EL (cell line): Measurements from ENCODE around the gene WDR27.
A peak's percentile ranks its signal among the peaks of the same experiment; 100 is the strongest.
"Not testable (repeated sequence)": the region's sequence is repeated elsewhere in the genome, so short reads cannot be mapped to it uniquely, and the experiment has no call there.

Experiments used
- DNase-seq: peaks from one replicate; pipeline ENCODE4 v3.0.0-alpha.2; 2016

The WDR27 gene

GRCh38 chr6:169638915-169639314 is 62.9 kb downstream of the WDR27 start:
- DNase-seq = no peak

- no peak for DNase-seq
These were observed 63.4 kb downstream of the WDR27 start for GRCh38 chr6:169638388-169638787.

GRCh38 chr6:169635345-169635744 is 66.5 kb downstream of the WDR27 start:
- DNase-seq = no peak

- DNase-seq = no peak
These were observed 69.0 kb downstream of the WDR27 start for GRCh38 chr6:169632841-169633240.

- DNase-seq = no peak
These were observed 72.6 kb downstream of the WDR27 start for GRCh38 chr6:169629256-169629655.

- DNase-seq = no peak
These were observed 73.9 kb downstream of the WDR27 start for GRCh38 chr6:169627736-169628607.

GRCh38 chr6:169626649-169627048 is 75.2 kb downstream of the WDR27 start:
- no peak for DNase-seq

- DNase-seq = no peak
These were observed 75.7 kb downstream of the WDR27 start for GRCh38 chr6:169626169-169626568.

GRCh38 chr6:169625376-169625775 is 76.5 kb downstream of the WDR27 start:
- no peak for DNase-seq

GRCh38 chr6:169624785-169625184 is 77.0 kb downstream of the WDR27 start:
- no peak for DNase-seq

GRCh38 chr6:169623975-169624374 is 77.9 kb downstream of the WDR27 start:
- DNase-seq = no peak

- no peak for DNase-seq
These were observed 78.5 kb downstream of the WDR27 start for GRCh38 chr6:169623343-169623742.

- no peak for DNase-seq
These were observed 79.2 kb downstream of the WDR27 start for GRCh38 chr6:169622618-169623017.

- DNase-seq = no peak
These were observed 80.5 kb downstream of the WDR27 start for GRCh38 chr6:169621311-169621710.

- DNase-seq = peak; percentile 80
These were observed 81.4 kb downstream of the WDR27 start for GRCh38 chr6:169620171-169621130.

GRCh38 chr6:169619650-169620049 is 82.2 kb downstream of the WDR27 start:
- DNase-seq = peak; percentile 61

- DNase-seq = peak; percentile 85
These were observed 83.0 kb downstream of the WDR27 start for GRCh38 chr6:169618526-169619490.

- no peak for DNase-seq
These were observed 84.3 kb downstream of the WDR27 start for GRCh38 chr6:169617562-169617961.

GRCh38 chr6:169608609-169609008 is 93.2 kb downstream of the WDR27 start:
- not testable (repeated sequence) for DNase-seq

- DNase-seq = no peak
These were observed 97.8 kb downstream of the WDR27 start for GRCh38 chr6:169604076-169604475.

GRCh38 chr6:169601129-169601528 is 100.7 kb downstream of the WDR27 start:
- not testable (repeated sequence) for DNase-seq

- peak; percentile 81 for DNase-seq
These were observed 109.3 kb downstream of the WDR27 start for GRCh38 chr6:169592558-169592957.
